GDM1 (cell line): Measurements from ENCODE around the gene ALDH7A1.
"Not testable (repeated sequence)": the region's sequence is repeated elsewhere in the genome, so short reads cannot be mapped to it uniquely, and the experiment has no call there.

Source experiments
- DNase-seq: peaks from one replicate; lab custom pipeline; 2025; lab: John Stamatoyannopoulos, UW

ALDH7A1 gene

GRCh38 chr5:126595486-126596083 is 566 bp upstream of the ALDH7A1 start:
- DNase-seq = no peak

- no peak for DNase-seq
Measured at GRCh38 chr5:126591549-126591948, 3.5 kb downstream of the ALDH7A1 start.

- no peak for DNase-seq
Measured at GRCh38 chr5:126589536-126590297, 5.3 kb downstream of the ALDH7A1 start.

GRCh38 chr5:126587551-126588390 is 7.2 kb downstream of the ALDH7A1 start:
- no peak for DNase-seq

- no peak for DNase-seq
Measured at GRCh38 chr5:126583761-126584160, 11.3 kb downstream of the ALDH7A1 start.

GRCh38 chr5:126579716-126580115 is 15.3 kb downstream of the ALDH7A1 start:
- no peak for DNase-seq

GRCh38 chr5:126577415-126577814 is 17.6 kb downstream of the ALDH7A1 start:
- no peak for DNase-seq

- no peak for DNase-seq
Measured at GRCh38 chr5:126576974-126577373, 18.0 kb downstream of the ALDH7A1 start.

GRCh38 chr5:126575644-126576043 is 19.4 kb downstream of the ALDH7A1 start:
- DNase-seq = no peak

- DNase-seq = no peak
Measured at GRCh38 chr5:126568206-126568755, 26.7 kb downstream of the ALDH7A1 start.

GRCh38 chr5:126562823-126563222 is 32.2 kb downstream of the ALDH7A1 start:
- no peak for DNase-seq

GRCh38 chr5:126561908-126562307 is 33.1 kb downstream of the ALDH7A1 start:
- no peak for DNase-seq

- DNase-seq = not testable (repeated sequence)
Measured at GRCh38 chr5:126555101-126555500, 39.9 kb downstream of the ALDH7A1 start.

GRCh38 chr5:126552614-126553013 is 42.4 kb downstream of the ALDH7A1 start:
- DNase-seq = no peak

GRCh38 chr5:126544087-126544740 is 50.8 kb downstream of the ALDH7A1 start:
- peak; percentile 18 for DNase-seq

- no peak for DNase-seq
Measured at GRCh38 chr5:126543660-126544059, 51.4 kb downstream of the ALDH7A1 start.

GRCh38 chr5:126543009-126543408 is 52.0 kb downstream of the ALDH7A1 start:
- DNase-seq = no peak

- DNase-seq = no peak
Measured at GRCh38 chr5:126542441-126542840, 52.6 kb downstream of the ALDH7A1 start.

- DNase-seq = no peak
Measured at GRCh38 chr5:126540631-126541030, 54.4 kb downstream of the ALDH7A1 start.

GRCh38 chr5:126538579-126538978 is 56.4 kb downstream of the ALDH7A1 start:
- DNase-seq = no peak

- no peak for DNase-seq
Measured at GRCh38 chr5:126536874-126537273, 58.1 kb downstream of the ALDH7A1 start.
